Stimulated activated CD4-positive, alpha-beta T cell treated with anti-CD3 and anti-CD28 coated beads, Interleukin-15, amount 100 ng/mL, for 24 hours (primary cell): Measurements from ENCODE around the gene RPS6KA5.

Experiments
- DNase-seq: peaks from one replicate; pipeline ENCODE4 v3.0.0-alpha.2; 2020

RPS6KA5 gene

GRCh38 chr14:90820958-90821357 lies 239.5 kb downstream of the RPS6KA5 start:
- DNase-seq: peak; percentile 86

GRCh38 chr14:90819734-90820393 lies 240.6 kb downstream of the RPS6KA5 start:
- no peak for DNase-seq

DNA sequence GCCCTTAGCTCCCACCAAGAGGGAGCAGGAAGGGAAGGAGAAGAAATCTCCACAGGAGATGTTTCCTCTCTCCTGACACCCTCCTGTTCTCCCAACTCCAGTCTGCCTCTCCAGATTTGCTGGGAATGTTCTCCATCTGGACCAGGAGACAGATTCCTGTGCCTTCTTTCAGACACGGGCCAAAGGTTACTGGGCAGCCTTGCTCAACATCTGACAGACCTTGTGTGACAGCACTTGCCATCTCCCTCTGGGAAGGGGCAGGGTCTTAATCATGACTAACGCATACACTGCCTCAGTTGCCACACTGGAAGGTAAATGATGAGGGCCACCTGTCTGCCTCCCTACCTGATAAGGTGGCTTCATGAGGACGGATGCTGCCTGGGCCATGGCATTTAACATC lies 241.7 kb downstream of the RPS6KA5 start:
- DNase-seq: no peak

GRCh38 chr14:90816681-90817436 lies 243.6 kb downstream of the RPS6KA5 start:
- DNase-seq: no peak

GRCh38 chr14:90815822-90816662 lies 244.4 kb downstream of the RPS6KA5 start, which contains the start of gene TTC7B:
TSS of gene TTC7B (minus strand) at chr14:90816430. CDS start at chr14:90816295, 135 bp downstream.
- DNase-seq: peak; percentile 38

DNA sequence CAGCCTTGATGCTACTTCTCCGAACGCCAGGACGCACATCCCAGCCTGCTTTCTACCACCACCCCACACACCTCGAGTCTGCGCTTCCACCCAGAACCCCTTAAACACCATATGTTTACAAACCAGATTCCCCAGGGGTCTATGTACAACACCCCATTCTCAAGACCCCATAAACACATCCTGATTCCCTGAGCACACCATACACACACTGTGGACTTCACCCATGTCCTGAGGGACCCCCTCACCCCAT lies 244.9 kb downstream of the RPS6KA5 start:
- DNase-seq: no peak

DNA sequence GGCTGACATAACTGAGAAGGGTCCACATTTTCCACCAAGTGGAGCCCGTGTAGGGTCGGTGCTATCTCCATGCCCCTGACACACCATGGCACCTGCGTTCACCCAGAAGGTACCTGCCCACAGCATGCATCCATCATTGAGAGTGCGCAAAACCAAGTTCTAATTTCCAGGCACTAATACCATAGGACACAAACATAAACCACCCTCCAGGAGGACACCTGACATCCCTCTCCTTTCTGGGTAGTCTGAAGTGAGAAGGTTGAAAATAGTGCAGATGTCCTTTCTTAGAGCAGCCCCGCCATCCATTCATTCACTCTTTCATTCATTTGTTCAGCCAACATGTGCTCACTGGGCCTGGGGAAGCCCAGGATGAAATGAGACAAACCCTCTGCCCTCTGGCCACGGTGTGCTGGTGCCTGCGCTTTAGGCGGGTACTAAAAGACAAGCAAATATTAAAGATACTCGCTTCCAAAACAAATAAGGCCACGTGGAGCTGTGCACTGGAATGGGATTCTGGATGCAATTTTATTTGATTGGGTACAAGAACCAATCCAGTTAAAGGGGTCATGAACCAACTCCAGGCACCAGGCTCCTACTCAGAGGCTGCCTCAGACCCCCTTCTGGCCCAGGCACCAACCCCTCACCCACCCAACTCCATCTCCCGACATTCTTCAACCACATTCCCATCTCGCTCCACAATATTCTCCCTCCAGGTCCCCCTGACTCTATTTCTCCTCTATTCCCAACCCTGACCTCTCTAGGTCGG lies 245.5 kb downstream of the RPS6KA5 start:
- no peak for DNase-seq

GRCh38 chr14:90813442-90813841 lies 247.0 kb downstream of the RPS6KA5 start:
- no peak for DNase-seq

DNA sequence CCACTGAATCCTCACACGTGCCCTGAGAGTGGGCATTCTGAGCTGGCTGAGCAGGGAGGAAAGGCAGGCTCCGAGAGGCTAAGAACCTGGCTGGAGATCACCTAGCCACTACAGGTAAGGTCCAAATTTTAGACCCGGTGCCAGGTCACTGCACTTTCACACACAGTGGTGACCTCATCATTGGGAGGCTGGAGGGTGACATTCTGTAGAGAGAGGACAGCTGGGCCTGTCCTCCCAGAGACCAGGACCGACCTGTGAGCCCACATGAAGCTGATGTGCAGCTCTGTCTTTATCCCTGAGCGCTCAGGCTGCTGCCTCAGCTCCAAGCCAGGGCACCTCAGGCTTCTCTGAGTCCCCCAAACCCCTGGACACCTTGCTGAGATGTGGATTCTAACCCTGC lies 248.3 kb downstream of the RPS6KA5 start:
- DNase-seq: no peak

- no peak for DNase-seq
Observed at GRCh38 chr14:90811641-90812040, 248.8 kb downstream of the RPS6KA5 start.

DNA sequence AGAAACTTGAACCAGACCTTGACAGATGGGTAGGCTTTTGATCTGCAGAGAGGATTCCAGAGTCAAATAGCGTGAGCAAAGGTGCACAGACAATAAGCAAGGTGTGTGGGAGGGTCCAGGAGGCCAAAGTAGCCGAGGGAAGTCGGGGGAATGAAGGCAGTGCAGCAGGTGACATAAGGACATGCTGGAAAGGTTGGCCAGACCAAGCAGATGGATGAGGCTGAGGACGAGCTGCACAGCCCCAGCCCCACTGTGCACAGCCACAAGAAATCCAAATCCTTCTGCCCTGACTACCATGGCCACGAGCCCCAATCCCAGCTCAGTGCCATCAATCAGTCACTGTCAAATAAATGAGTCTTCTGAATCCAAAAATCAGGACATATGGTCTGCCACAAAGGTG lies 249.6 kb downstream of the RPS6KA5 start:
- no peak for DNase-seq

DNA sequence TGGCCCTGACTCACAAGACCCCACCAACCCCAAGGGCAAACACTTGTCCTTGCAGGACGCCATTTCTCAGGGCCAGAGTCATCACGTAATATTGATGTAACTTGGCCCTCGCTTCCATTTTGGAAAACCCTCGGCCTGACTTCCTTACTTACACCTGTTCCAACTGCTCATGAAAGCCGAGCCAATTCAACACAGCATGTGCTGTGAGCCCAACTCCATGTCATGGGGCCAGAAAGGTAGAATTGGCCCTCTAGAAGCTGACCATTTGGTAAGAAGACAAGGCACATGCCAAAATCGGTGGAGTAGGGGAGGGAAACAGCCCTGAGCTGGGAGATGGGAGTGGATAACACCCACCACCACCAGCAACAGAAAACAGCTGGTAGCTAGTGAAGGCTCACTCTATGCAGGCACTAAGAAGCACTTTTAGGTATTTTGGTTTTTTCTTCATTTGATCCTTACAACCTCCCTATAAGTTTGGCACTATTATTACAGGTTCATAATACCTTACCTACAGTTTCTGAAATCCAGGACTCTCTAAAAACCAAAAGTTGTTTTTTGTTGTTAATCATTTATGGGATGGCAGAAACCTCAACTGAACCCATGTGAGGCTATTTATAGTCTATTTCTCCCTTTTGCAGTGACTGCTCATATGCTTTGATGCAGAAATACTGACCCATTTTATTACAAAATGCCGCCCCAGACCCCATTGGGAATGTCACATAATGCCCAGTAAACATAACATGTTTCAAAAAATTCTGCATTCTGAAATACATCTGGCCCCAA lies 250.7 kb downstream of the RPS6KA5 start:
- DNase-seq: no peak

DNA sequence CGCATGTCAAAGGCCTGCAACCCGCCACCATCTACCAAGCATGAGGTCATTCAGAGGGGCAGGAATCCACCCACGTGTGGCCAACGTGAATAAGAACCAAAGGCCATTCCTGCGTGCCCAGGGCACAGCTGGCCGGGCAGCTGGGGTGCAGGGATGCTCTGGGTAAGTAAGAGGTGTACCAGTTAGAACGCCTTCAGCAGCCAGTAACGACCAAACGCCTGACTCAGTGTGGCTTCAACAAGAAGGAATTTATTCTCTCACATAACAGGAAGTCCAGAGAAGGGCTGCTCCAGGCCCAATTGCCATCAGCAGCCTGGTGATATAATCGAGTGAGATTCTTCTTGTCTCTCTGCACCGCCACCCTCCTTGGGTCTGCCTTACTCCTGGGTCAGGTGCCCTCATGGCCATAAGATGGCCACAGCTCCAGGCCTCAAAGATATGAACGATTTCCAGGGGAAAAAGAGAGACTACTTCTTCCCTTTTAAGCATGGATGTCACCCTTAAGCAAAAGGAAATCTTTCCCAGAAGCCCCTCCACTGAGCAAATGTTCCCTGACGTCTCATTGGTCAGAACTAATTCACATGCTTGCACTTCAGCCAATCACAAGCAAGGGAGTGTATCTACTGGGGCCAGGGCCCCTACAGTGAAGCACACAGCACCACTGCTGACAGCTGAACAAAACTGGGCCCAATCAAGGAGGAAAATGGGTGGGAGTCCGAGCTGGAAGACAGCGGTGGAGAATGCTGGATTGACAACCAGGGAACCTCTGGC lies 251.5 kb downstream of the RPS6KA5 start:
- no peak for DNase-seq

DNA sequence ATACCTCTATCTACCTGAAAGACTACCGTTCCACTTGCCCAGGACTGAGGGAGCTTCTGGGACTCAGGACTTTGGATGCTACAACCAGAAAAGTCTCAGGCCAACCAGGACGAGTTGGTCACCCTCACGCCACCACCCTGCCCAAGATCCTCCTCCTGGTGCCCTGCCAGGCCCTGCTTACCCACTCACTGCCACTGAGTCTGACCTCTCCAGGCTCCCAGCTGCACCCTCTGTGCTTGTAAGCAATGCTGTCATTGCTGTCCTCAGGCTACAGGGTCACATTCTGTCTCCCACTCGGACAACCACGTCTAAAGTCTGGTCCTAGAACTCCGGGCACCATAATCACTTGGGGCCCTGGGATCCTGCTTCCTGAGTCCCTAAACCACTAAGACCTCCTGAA lies 253.4 kb downstream of the RPS6KA5 start:
- no peak for DNase-seq

DNA sequence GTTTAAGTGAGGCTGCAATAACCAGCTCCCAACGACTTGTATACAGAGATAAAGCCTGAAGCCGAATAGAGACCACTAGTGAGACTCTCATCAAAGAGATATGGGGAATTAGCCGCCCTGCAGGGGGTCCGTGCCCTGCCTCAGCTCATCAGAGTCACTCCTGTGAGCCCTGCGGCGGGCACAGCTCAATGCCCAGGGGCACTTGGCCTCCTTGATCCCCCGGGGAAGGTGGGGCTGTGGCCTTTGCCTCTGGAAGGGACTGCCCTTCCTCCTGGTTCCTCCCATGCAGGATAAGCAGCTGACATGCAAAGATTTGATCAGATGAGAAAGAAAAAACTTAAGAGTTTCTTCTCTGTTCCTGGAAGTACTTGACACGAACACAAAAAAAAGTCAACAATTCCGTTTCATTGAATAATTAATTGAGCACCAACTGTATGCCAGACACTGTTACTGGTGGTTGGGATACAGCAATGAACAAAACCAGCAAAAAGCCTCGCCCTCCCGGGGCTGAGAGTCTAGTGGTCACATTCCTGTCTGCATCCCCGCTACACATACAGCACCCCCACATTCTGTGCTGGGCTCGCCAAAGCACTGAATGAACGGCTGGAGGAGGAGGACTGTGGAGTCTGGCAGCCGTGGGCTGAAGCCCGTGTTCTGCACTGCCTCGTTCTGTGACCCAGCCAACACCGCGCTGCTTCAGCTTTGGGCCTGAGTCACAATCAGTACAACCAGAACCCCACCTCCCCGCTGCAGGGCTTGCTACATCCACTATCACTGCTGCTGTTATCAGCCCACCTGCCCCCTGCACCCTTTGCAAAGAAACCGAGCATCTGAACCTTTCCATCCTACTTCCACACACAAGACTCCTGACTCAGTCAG lies 254.5 kb downstream of the RPS6KA5 start:
- DNase-seq: no peak

- no peak for DNase-seq
Observed at GRCh38 chr14:90805084-90805391, 255.4 kb downstream of the RPS6KA5 start.

DNA sequence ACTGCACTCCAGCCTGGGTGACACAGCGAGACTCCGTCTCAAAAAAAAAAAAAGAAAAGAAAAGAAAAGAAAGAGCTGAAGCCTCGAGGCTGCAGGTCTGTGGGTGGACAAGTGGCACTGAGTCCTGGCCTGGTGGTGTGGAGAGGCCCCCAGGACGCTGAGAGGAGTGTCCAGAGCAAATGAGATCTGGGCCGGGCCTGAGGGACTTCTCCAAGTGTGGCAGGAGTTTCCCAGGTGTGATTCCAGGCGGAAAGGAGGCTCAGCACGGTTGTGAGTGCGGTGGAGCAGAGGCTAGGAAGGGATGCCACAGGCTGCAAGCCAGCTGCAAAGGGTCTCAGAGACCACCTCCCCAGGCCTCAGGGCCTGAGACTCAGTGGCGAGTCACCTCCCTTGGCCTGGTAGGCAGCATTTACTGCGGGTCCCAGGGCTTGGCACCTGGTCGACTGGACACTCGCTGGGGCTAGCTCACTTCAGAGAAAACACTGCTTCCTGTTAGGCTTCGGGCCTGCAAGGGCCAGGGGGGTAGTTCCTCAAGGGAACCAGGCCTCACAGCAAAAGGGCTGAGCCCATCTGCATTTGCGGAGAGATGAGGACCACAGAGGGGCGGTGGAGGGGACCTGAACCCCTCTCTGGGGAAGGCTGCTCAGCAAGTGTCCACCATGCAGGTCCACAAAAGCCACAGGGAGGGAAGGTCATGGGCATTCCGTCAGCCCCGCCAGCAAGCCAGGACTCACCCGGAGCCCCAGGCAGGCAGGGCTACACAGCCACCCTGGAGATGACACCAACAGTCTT lies 256.0 kb downstream of the RPS6KA5 start:
- DNase-seq: no peak

DNA sequence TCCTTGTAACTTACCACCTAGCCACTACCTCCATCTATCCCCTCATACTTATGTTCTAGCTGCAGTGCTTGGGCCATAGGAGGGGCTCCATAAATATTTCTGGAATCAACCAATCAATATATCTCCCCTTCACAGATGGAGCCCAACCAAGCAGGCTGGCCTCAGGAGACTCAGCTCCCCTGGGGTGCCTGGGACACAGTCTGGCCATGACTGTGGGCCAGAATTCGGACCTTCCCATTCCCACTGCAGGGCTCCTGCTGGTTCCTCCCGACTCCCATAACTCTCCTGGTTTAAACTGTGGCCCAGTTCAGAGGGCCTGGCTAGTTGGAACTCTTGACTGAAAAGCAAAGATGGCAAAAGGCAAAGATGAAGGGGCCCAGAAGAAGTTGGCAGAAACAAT lies 257.2 kb downstream of the RPS6KA5 start:
- no peak for DNase-seq

GRCh38 chr14:90799420-90799819 lies 261.0 kb downstream of the RPS6KA5 start:
- DNase-seq: no peak

GRCh38 chr14:90797919-90798318 lies 262.5 kb downstream of the RPS6KA5 start:
- DNase-seq: no peak
